Metanephros (tissue), 2 donors: ENCODE measurements around the gene GPR151. TPM values are rescaled to one million over a fixed set of nuclear protein-coding genes. Genes with fewer than 3 reads are reported as not detected.

Experiments
- small RNA-seq: library from RNA; depleted of rRNA; stranded (forward); fragments of <200 nt; gene quantifications from one replicate; pipeline ENCODE3, GENCODE V24; 2014; ENCODE audit warnings: low replicate concordance
- total RNA-seq: library from RNA; depleted of rRNA; stranded (reverse); fragments of >200 nt; gene quantifications from one replicate; pipeline ENCODE4 v1.2.3, GENCODE V29; 2014

GPR151 gene
- total RNA-seq = not detected

DNA sequence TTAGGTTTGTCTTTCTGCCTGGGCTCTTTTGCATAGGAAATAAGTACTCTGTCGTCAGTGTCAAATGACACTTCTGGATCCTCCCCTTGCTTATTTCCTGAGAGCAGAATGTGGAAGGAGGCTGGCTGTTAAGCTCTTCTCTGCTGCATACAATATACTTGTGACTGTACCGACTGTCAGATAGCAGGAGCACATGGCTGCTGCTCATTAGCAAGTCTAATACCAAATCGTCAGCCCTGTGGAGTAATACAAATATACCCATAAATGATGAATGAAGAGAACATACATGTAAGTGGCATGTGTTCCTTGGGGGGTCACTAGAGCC, at the start of gene GPR151:
TSS of gene GPR151 (minus strand) at position 40 of the 325 bp plus-strand sequence. CDS start 77 bp downstream, outside the sequence.

Small RNA genes lying within 50 kb of the gene (small RNA-seq; reads per million reads assigned to genes)
- gene RF02271 = not detected

Other genes with a start within 250 kb of the GPR151 start
- gene POU4F3, start 177.4 kb downstream of the GPR151 start, total RNA-seq = 0.12 TPM
- 69.2 TPM for gene TCERG1, start 68.9 kb downstream of the GPR151 start, total RNA-seq